Prostate gland (tissue), 2 donors: ENCODE results near the gene POU2F1. TPM values are rescaled to one million over a fixed set of nuclear protein-coding genes. Genes with fewer than 3 reads are reported as not detected.

Source experiments
- DNase-seq: peaks from one replicate; pipeline ENCODE4 v3.0.0-alpha.2; 2019; ENCODE audit warnings: low spot score
- H3K27ac ChIP-seq, 2 donors: fragments of 200-600 bp; sonication (generic); 2 replicates each; pipeline ENCODE4 v1.5.1; 2017 to 2019
- H3K27me3 ChIP-seq: fragments of 200-600 bp; sonication (generic); replicated peaks from 2 replicates; pipeline ENCODE4 v1.5.1; 2019; ENCODE audit not compliant: insufficient read depth
- H3K36me3 ChIP-seq, 2 donors: fragments of 200-600 bp; sonication (generic); 1 replicate in 1 of 2; 2 replicates in 1 of 2; pipeline versions ENCODE4 v1.5.1 to v1.8.1; 2017 to 2019
- H3K4me1 ChIP-seq: fragments of 200-600 bp; sonication (generic); replicated peaks from 2 replicates; pipeline ENCODE4 v1.5.1; 2019
- H3K4me3 ChIP-seq, 2 donors: fragments of 200-600 bp; sonication (generic); 2 replicates each; pipeline ENCODE4 v1.5.1; 2017 to 2019
- H3K9me3 ChIP-seq: fragments of 200-600 bp; sonication (generic); 2 replicates; pipeline ENCODE4 v1.5.1; 2017
- POLR2A ChIP-seq: fragments of 450-650 bp; IDR thresholded peaks from one replicate; pipeline ENCODE4 v1.6.1; 2016; ENCODE audit warnings: antibody characterized with exemption, mild to moderate bottlenecking
- POLR2AphosphoS5 ChIP-seq: sonication (generic); formaldehyde crosslinking; IDR thresholded peaks from one replicate; pipeline ENCODE4 v1.6.1; 2017; ENCODE audit warnings: antibody characterized with exemption
- WGBS: methylation state at CpG from one replicate; pipeline ENCODE4 v1.1.5; 2018; 5-methylcytosine and 5-hydroxymethylcytosine counted together
- intact Hi-C: fragments of 100-400 bp; cut with DNase I; formaldehyde crosslinking; loops from one replicate; pipeline ENCODE4 v1.14.2; 2022
- total RNA-seq, 2 donors: library from RNA; depleted of rRNA; stranded (reverse); fragments of >200 nt; gene quantifications; one replicate each; pipeline ENCODE4 v1.1.0, GENCODE V29; 2016
- TF ChIP-seq, protein P1 (sequence below), 4 experiments: fragments of 200-600 bp in 2 of 4; fragments of 450-650 bp in 2 of 4; sonication (generic) in 2 of 4; IDR thresholded peaks; 1 replicate in 3 of 4; 2 replicates in 1 of 4; pipeline ENCODE4 v1.5.1; 2016 to 2019; ENCODE audit warnings: antibody characterized with exemption in 4 of 4, mild to moderate bottlenecking in 2 of 4, moderate library complexity in 2 of 4

The POU2F1 gene
- total RNA-seq, 2 donors from 2014 or later: 10.9 to 26.6 TPM

DNA sequence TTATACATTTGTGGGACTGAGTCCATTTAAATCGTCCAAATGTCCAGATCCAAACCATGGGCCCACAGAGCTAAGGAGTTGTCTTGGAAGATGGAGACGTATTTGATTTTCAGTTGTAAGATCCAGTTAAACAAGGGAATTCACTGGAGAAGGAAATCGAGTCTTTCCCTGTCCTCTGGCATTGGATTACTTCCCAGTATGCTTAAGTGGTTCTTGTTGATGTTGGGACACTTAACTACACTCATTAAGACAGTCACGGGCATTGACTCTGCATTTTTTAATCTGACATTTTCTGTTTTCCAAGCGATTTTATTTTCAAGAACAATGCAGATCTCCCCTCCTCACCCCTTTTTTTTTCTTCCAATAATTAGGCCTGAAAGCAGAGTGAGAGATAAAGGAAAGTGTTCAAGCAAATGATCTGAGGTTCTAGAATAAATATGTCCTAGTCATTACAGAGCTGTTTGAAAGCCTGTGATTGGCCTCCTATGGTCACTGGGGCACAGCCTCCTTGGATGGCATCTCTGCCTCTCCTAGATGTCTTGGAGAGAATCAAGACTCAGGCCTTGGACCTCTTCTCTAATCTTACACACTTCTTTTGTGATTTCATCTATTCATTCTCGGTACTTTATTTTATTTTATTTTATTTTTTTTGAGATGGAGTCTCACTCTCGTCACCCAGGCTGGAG lies 248.7 kb downstream of the POU2F1 start:
- WGBS: 62% methylated on average over 7 of the region's 7 CpGs

DNA sequence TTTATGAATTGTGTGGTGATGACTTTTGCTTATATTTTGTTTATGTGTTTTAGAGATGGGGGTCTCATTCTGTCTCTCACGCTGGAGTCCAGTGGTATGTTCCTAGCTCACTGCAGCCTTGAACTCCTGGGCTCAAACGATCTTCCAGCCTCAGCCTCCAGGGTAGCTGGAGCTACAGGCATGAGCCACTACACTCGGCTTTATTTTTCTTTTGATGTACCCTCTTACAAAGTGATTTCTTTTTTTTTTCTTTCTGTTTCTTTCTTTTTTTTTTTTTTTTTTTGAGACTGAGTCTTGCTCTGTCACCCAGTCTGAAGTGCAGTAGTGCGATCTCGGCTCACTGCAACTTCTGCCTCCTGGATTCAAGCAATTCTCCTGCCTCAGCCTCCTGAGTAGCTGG lies 250.9 kb downstream of the POU2F1 start:
- H3K9me3 ChIP-seq: no peaks in the 10 kb centered on the region
- H3K36me3 ChIP-seq: no peaks in the 10 kb centered on the region
- H3K4me3 ChIP-seq: no peak overlapping the region
- no peak for DNase-seq
- no peaks in the 10 kb centered on the region for H3K27me3 ChIP-seq
- H3K4me1 ChIP-seq: no peaks in the 10 kb centered on the region
- TF ChIP-seq, protein P1, sequence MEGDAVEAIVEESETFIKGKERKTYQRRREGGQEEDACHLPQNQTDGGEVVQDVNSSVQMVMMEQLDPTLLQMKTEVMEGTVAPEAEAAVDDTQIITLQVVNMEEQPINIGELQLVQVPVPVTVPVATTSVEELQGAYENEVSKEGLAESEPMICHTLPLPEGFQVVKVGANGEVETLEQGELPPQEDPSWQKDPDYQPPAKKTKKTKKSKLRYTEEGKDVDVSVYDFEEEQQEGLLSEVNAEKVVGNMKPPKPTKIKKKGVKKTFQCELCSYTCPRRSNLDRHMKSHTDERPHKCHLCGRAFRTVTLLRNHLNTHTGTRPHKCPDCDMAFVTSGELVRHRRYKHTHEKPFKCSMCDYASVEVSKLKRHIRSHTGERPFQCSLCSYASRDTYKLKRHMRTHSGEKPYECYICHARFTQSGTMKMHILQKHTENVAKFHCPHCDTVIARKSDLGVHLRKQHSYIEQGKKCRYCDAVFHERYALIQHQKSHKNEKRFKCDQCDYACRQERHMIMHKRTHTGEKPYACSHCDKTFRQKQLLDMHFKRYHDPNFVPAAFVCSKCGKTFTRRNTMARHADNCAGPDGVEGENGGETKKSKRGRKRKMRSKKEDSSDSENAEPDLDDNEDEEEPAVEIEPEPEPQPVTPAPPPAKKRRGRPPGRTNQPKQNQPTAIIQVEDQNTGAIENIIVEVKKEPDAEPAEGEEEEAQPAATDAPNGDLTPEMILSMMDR (IDR thresholded peaks at IDR 0.05): no peak
- TF ChIP-seq POLR2AphosphoS5 (no peak), POLR2A (no peak)
- no peak overlapping the region for H3K27ac ChIP-seq
- WGBS: 93% methylated on average over 5 of the region's 5 CpGs
- intact Hi-C loops: no loop called here

More for the DNA sequence above, 248.7 kb downstream of the POU2F1 start:
- DNase-seq: no peak
- H3K36me3 ChIP-seq: no peaks in the 10 kb centered on the region
- H3K27me3 ChIP-seq: no peaks in the 10 kb centered on the region
- H3K4me3 ChIP-seq: no peak overlapping the region
- TF ChIP-seq POLR2A (no peak), POLR2AphosphoS5 (no peak)
- TF ChIP-seq, protein P1 (IDR thresholded peaks at IDR 0.05): no peak
- intact Hi-C loops: no loop called here
- no peaks in the 10 kb centered on the region for H3K4me1 ChIP-seq
- H3K27ac ChIP-seq: no peak overlapping the region
- H3K9me3 ChIP-seq: no peaks in the 10 kb centered on the region

DNA sequence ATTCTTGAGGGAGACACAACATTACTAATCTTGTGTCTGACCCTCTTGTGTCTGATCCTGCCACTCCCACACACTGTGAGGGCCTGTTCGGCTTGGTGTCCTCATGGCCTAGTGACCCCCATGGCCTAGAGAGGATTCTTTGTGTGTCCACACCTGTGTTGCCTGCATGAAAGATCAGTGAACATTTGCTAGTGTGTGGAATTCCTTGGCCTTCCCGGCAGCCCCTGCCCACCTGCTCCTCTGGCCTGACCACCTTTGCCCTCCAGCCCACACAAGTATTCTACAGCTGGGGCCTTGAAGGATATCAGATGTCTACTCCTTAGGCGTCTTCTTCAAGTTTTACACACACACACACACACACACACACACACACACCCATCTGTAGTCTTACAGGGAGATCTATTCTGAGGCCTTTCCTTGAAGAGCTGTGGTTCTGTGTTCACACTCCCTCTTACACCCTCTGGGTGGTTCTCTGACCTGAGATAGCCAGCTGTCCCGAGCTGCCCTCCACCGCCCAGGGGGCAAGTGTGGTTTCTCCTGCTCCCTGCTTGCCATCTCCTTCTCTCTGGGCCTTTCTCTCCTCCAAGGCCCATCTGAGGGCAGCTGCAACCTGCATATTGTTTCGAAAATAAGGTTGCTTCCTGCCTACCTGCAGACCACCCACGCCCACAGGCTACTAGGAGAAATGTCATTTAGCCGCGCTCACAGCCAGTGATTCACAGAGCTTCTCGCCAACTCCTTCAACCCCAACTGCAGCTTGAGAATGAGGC lies 252.3 kb downstream of the POU2F1 start:
- TF ChIP-seq POLR2A: no peak
- TF ChIP-seq POLR2AphosphoS5: no peak
- TF ChIP-seq, protein P1 (IDR thresholded peaks at IDR 0.05): no peak
- H3K4me1 ChIP-seq: no peaks in the 10 kb centered on the region
- H3K4me3 ChIP-seq: no peak overlapping the region
- no peak for DNase-seq
- 89% methylated on average over 10 of the region's 10 CpGs for WGBS
- H3K9me3 ChIP-seq: no peaks in the 10 kb centered on the region
- H3K27me3 ChIP-seq: no peaks in the 10 kb centered on the region
- no peak overlapping the region for H3K27ac ChIP-seq
- intact Hi-C loops: no loop called here
- no peaks in the 10 kb centered on the region for H3K36me3 ChIP-seq

DNA sequence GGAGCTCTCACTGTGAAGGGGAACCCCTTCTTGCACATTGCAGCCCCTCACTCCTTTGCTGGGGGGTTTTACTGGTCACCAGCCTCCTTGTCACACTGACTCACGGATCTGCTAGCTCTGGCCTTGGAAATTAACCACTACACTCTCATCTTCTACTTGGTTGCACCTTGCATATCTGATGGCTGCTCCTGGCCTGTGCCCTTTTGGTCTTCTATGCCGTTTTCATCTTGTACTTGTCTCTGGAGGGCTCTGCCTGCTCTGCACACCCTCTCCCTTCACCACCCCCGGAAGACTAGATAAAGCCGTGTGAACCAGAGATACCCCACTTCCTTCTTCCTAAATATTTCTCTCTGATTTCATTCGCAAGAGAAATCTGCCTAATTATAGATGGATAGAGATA lies 253.1 kb downstream of the POU2F1 start:
- no peak for TF ChIP-seq POLR2AphosphoS5
- TF ChIP-seq, protein P1 (IDR thresholded peaks at IDR 0.05): no peak
- no peak for TF ChIP-seq POLR2A
- WGBS: 56% methylated on average over 5 of the region's 5 CpGs

More for the DNA sequence above, 253.1 kb downstream of the POU2F1 start:
- H3K27ac ChIP-seq: no peak overlapping the region
- no peaks in the 10 kb centered on the region for H3K9me3 ChIP-seq
- H3K27me3 ChIP-seq: no peaks in the 10 kb centered on the region
- no peak overlapping the region for H3K4me3 ChIP-seq
- DNase-seq: no peak
- intact Hi-C loops: no loop called here
- H3K4me1 ChIP-seq: no peaks in the 10 kb centered on the region
- no peaks in the 10 kb centered on the region for H3K36me3 ChIP-seq
